Endothelial cell of umbilical vein (primary cell): Measurements from ENCODE around the gene MARCHF7. TPM values are rescaled to one million over a fixed set of nuclear protein-coding genes. Genes with fewer than 3 reads are reported as not detected.

Source experiments
- BruUV-seq: library from RNA; stranded (reverse); fragments of 400-500 nt; replicated peaks from 2 replicates; lab custom pipeline; 2021; lab: Mats Ljungman, UMichigan
- CTCF ChIA-PET: fragments of 300-600, 350-600 bp; sonication (Branson Sonifier 250); formaldehyde crosslinking; loops from one replicate; lab custom pipeline; 2021; ENCODE audit warnings: antibody characterized with exemption, inconsistent platforms; lab: Charles Lee
- POLR2A ChIA-PET: fragments of 300-600, 350-600 bp; sonication (Branson Sonifier 250); formaldehyde crosslinking; loops from one replicate; lab custom pipeline; 2021; ENCODE audit warnings: antibody characterized with exemption, inconsistent platforms; lab: Charles Lee
- DNase-seq: peaks from one replicate; pipeline ENCODE4 v3.0.0-alpha.2; 2011; ENCODE audit warnings: low read depth, low spot score
- FAIRE-seq: peaks from 2 replicates; lab custom pipeline; 2011; peaks lifted over from hg19 to GRCh38; lab: Jason Lieb, UNC
- H2AFZ ChIP-seq: 2 replicates; pipeline ENCODE4 v1.6.0; 2012; ENCODE audit warnings: low read depth, low read length, control low read depth, inconsistent platforms
- H3K27ac ChIP-seq: 2 replicates; pipeline ENCODE4 v1.5.1; 2011; ENCODE audit warnings: low read depth, mild to moderate bottlenecking, control low read depth, low read length, moderate library complexity; ENCODE audit not compliant: insufficient read depth
- H3K27me3 ChIP-seq, 2 experiments: 2 replicates each; pipeline versions ENCODE4 v1.6.0 to v1.6.1; 2011; ENCODE audit warnings: low read length in 2 of 2, mixed read lengths in 1 of 2; ENCODE audit not compliant: control insufficient read depth in 2 of 2, insufficient read depth in 2 of 2
- H3K36me3 ChIP-seq, 2 experiments: 2 replicates in 1 of 2; 3 replicates in 1 of 2; pipeline ENCODE4 v1.5.1; 2011; ENCODE audit warnings: low read length in 2 of 2, mild to moderate bottlenecking in 1 of 2, moderate library complexity in 1 of 2; ENCODE audit not compliant: control insufficient read depth in 2 of 2, insufficient read depth in 2 of 2; ENCODE audit errors: extremely low read depth in 1 of 2
- H3K4me1 ChIP-seq: 3 replicates; pipeline ENCODE4 v1.5.1; 2011; ENCODE audit warnings: mild to moderate bottlenecking, low read length; ENCODE audit not compliant: control insufficient read depth, insufficient read depth; ENCODE audit errors: extremely low read depth
- H3K4me2 ChIP-seq: 2 replicates; pipeline ENCODE4 v1.6.1; 2011; ENCODE audit warnings: low read length, control low read depth, mixed read lengths; ENCODE audit not compliant: insufficient read depth
- H3K4me3 ChIP-seq, 3 experiments: fragments of 200-600 bp in 1 of 3; sonication (generic), shearing (Covaris generic) in 1 of 3; replicated peaks in 1 of 3; 2 replicates each; pipeline ENCODE4 v1.5.1; 2011 to 2016; ENCODE audit warnings: control low read depth in 3 of 3, low read length in 3 of 3, mild to moderate bottlenecking in 2 of 3, inconsistent platforms in 1 of 3, low read depth in 1 of 3, moderate library complexity in 1 of 3; ENCODE audit not compliant: insufficient read depth in 1 of 3
- H3K79me2 ChIP-seq: 2 replicates; pipeline ENCODE4 v1.6.0; 2012; ENCODE audit warnings: low read length, inconsistent platforms; ENCODE audit not compliant: control insufficient read depth, insufficient read depth
- H3K9ac ChIP-seq: replicated peaks from 2 replicates; pipeline ENCODE3; 2011; ENCODE audit warnings: low read length, control low read depth; ENCODE audit not compliant: insufficient read depth; ENCODE audit errors: extremely low read depth
- H3K9me1 ChIP-seq: replicated peaks from 3 replicates; pipeline ENCODE4 v1.6.0; 2011; ENCODE audit warnings: mild to moderate bottlenecking, low read length; ENCODE audit not compliant: control insufficient read depth, insufficient read depth; ENCODE audit errors: extremely low read depth
- H3K9me3 ChIP-seq: replicated peaks from 2 replicates; pipeline ENCODE4 v1.5.1; 2012; ENCODE audit warnings: low read length, inconsistent platforms; ENCODE audit not compliant: control insufficient read depth, insufficient read depth
- H4K20me1 ChIP-seq: replicated peaks from 2 replicates; pipeline ENCODE3; 2011; ENCODE audit warnings: mild to moderate bottlenecking, low read length; ENCODE audit not compliant: control insufficient read depth, insufficient read depth; ENCODE audit errors: extremely low read depth
- CTCF ChIP-seq, 2 donors: IDR thresholded peaks; 1 replicate in 1 of 2; 2 replicates in 1 of 2; pipeline ENCODE4 v1.5.1; 2011; ENCODE audit warnings: low read length in 2 of 2, mild to moderate bottlenecking in 2 of 2, moderate library complexity in 2 of 2, control low read depth in 1 of 2, inconsistent platforms in 1 of 2, low read depth in 1 of 2; ENCODE audit not compliant: insufficient read depth in 1 of 2; ENCODE audit errors: extremely low read depth in 1 of 2
- EZH2 ChIP-seq: IDR thresholded peaks from 2 replicates; pipeline ENCODE4 v1.6.1; 2012; ENCODE audit warnings: borderline replicate concordance, low read depth, mild to moderate bottlenecking, moderate library complexity, low read length, inconsistent platforms; ENCODE audit not compliant: severe bottlenecking
- FOS ChIP-seq: IDR thresholded peaks from 2 replicates; pipeline ENCODE4 v1.6.1; 2011; ENCODE audit warnings: mild to moderate bottlenecking, low read length, moderate library complexity, borderline replicate concordance; ENCODE audit not compliant: insufficient read depth
- GATA2 ChIP-seq: IDR thresholded peaks from 2 replicates; pipeline ENCODE4 v1.7.0; 2011; ENCODE audit warnings: low read depth, mild to moderate bottlenecking, moderate library complexity, mixed read lengths, low read length; ENCODE audit not compliant: insufficient read length, insufficient read depth
- JUN ChIP-seq: IDR thresholded peaks from 2 replicates; pipeline ENCODE4 v1.6.1; 2011; ENCODE audit warnings: borderline replicate concordance, low read depth; ENCODE audit not compliant: insufficient read length, insufficient read depth
- MAX ChIP-seq: IDR thresholded peaks from 2 replicates; pipeline ENCODE4 v1.6.1; 2011; ENCODE audit not compliant: insufficient read depth, insufficient read length
- MYC ChIP-seq: IDR thresholded peaks from one replicate; pipeline ENCODE4 v1.6.1; 2011; ENCODE audit warnings: mild to moderate bottlenecking, low read depth, low read length
- POLR2A ChIP-seq: IDR thresholded peaks from 2 replicates; pipeline ENCODE4 v1.6.1; 2012; ENCODE audit warnings: low read depth, mild to moderate bottlenecking, control low read depth, low read length
- POLR2AphosphoS5 ChIP-seq: IDR thresholded peaks from 2 replicates; pipeline ENCODE4 v1.6.1; 2012; ENCODE audit warnings: low read depth, mild to moderate bottlenecking, control low read depth, low read length, moderate library complexity; ENCODE audit not compliant: insufficient read depth
- dilution Hi-C: fragments of 300-500 bp; cut with MboI; formaldehyde crosslinking; loops from one replicate; pipeline ENCODE4 v1.15.0; 2019; ENCODE audit warnings: low sequenced_read_pairs; ENCODE audit not compliant: extremely low pct_ligation_motif_present
- intact Hi-C: fragments of 100-400 bp; cut with micrococcal nuclease; formaldehyde crosslinking; loops from one replicate; pipeline ENCODE4 v1.10.0; 2022
- polyA plus RNA-seq, 4 experiments: library from polyadenylated mRNA; depleted of rRNA in 3 of 4; stranded (reverse) in 3 of 4; unstranded in 1 of 4; fragments of >200 nt; gene quantifications; 2 replicates each; pipeline versions ENCODE4 v1.2.1 to v1.2.3, GENCODE V29; 2011 to 2012; ENCODE audit warnings: missing spikeins in 1 of 4
- total RNA-seq: library from RNA; stranded (reverse); gene quantifications from 2 replicates; pipeline ENCODE4 v1.2.3, GENCODE V29; 2021

The MARCHF7 gene
- total and polyA plus RNA-seq, 2 donors (not counting 3 experiments of a cell fraction or from before 2014, with no cell fraction given): 21.2 to 82.0 TPM

- Histone ChIP-seq H3K79me2 (peaks cover 95% of the 10 kb centered on the region), H3K9ac (no peak overlapping the region), H3K9me3 (no peaks in the 10 kb centered on the region), H3K4me2 (no peak overlapping the region), H3K27ac (peak overlapping the region; percentile 30), H4K20me1 (peaks cover 20% of the 10 kb centered on the region), H3K4me3 (no peak overlapping the region), H3K9me1 (no peaks in the 10 kb centered on the region), H3K36me3 (peaks cover 25 to 32% of the 10 kb centered on the region in 2 experiments), H2AFZ (no peak overlapping the region), H3K4me1 (peaks cover 17% of the 10 kb centered on the region), H3K27me3 (no peaks in the 10 kb centered on the region)
- intact Hi-C loops (no loop called here), dilution Hi-C loops (no loop called here)
- no peak for TF ChIP-seq CTCF (IDR thresholded peaks at IDR 0.05; ENCODE audit: extremely low read depth in 1 of 2, insufficient read depth in 1 of 2, low read depth in 1 of 2, low read length in 2 of 2)
- no peak for TF ChIP-seq POLR2AphosphoS5
- TF ChIP-seq GATA2: no peak
- TF ChIP-seq MYC: no peak
- no peak for TF ChIP-seq FOS
- no peak for TF ChIP-seq EZH2
- TF ChIP-seq JUN: no peak
- no peak for TF ChIP-seq MAX
- TF ChIP-seq POLR2A: no peak
- FAIRE-seq: no peak
- POLR2A ChIA-PET: no interaction called here
- CTCF ChIA-PET: interaction anchor here (1.0 to 1.1 kb wide), 3 partner anchors 11 to 20 kb away, joined by 3 read pairs; no protein-coding TSS in a partner anchor
- BruUV-seq: no TSS peak
- DNase-seq: no peak
These were observed 23.3 kb downstream of the MARCHF7 start for GRCh38 chr2:159735648-159736047.
